Left cardiac atrium (tissue), 4 donors: ENCODE data around the gene BCL11B. TPM values are rescaled to one million over a fixed set of nuclear protein-coding genes. Genes with fewer than 3 reads are reported as not detected.

Experiments
- ATAC-seq, 2 donors: fragments of 200-7000 bp; cut with Tn5 transposase; one replicate each; pipeline ENCODE4 v1.9.1; 2020; ENCODE audit warnings: mild to moderate bottlenecking in 2 of 2, moderate library complexity in 2 of 2
- DNase-seq: peaks from one replicate; pipeline ENCODE4 v3.0.0-alpha.2; 2020
- intact Hi-C, 2 donors: fragments of 100-400 bp; cut with DNase I; formaldehyde crosslinking; loops; one replicate each; pipeline versions ENCODE4 v1.14.1 to v1.15.1; 2022 to 2023
- long read RNA-seq: library from polyadenylated mRNA; unstranded; transcript quantifications from one replicate; pipeline ENCODE4 v2.0.0, GENCODE V29; 2021
- total RNA-seq, 2 donors: library from RNA; stranded (reverse); fragmentation: NEBNext Ultra II Directional; extraction: Animal tissue kit (Norgen Biotek cat#: 25700); gene quantifications; one replicate each; pipeline ENCODE4 v1.2.1, GENCODE V29; 2021
- donor health status: DM: no; HTN: yes; CAD: no.
- donor health status: DM: no; HTN: yes; CAD: no; lungs with severe emphysema.
- donor health status: DM: yes; HTN: yes; CAD: no.
- donor health status: Dilated cardiomyopathy.

Gene BCL11B
- total RNA-seq: under 1 TPM; 0.29 to 0.59 TPM
- long read RNA-seq: 0 reads

GRCh38 chr14:99271951-99272631 is at the start of gene BCL11B:
BCL11B (minus strand) TSS chr14:99272197; CDS start chr14:99271218, 979 bp downstream.
- peak; percentile 61 for DNase-seq
- intact Hi-C loops: no loop called here
- ATAC-seq: peak; percentile 44 to 45

- DNase-seq (no peak), ATAC-seq (no peak)
- intact Hi-C loops: no loop called here
These were observed 49.4 kb upstream of the BCL11B start for GRCh38 chr14:99321236-99321925.

GRCh38 chr14:99320621-99321235 is 48.7 kb upstream of the BCL11B start:
- DNase-seq (no peak), ATAC-seq (peak in 1 of 2 donors; percentile 12)
- intact Hi-C loops: no loop called here

- no peak for DNase-seq
- ATAC-seq: peak in 1 of 2 donors; percentile 59
- intact Hi-C loops: no loop called here
These were observed 48.1 kb upstream of the BCL11B start for GRCh38 chr14:99320105-99320572.

- DNase-seq: no peak
- intact Hi-C loops: no loop called here
- no peak for ATAC-seq
These were observed 46.9 kb upstream of the BCL11B start for GRCh38 chr14:99318959-99319295.

- DNase-seq: no peak
- intact Hi-C loops: no loop called here
- no peak for ATAC-seq
These were observed 46.3 kb upstream of the BCL11B start for GRCh38 chr14:99318091-99318958.

GRCh38 chr14:99317231-99318090 is 45.5 kb upstream of the BCL11B start:
- intact Hi-C loops: no loop called here
- DNase-seq: no peak
- ATAC-seq: no peak

- ATAC-seq (no peak), DNase-seq (no peak)
- intact Hi-C loops: no loop called here
These were observed 44.5 kb upstream of the BCL11B start for GRCh38 chr14:99316281-99317163.

GRCh38 chr14:99315197-99315596 is 43.2 kb upstream of the BCL11B start:
- intact Hi-C loops: no loop called here
- no peak for ATAC-seq
- DNase-seq: no peak

GRCh38 chr14:99314623-99315022 is 42.6 kb upstream of the BCL11B start:
- ATAC-seq: no peak
- intact Hi-C loops: no loop called here
- no peak for DNase-seq

GRCh38 chr14:99313234-99313633 is 41.2 kb upstream of the BCL11B start:
- ATAC-seq (no peak), DNase-seq (no peak)
- intact Hi-C loops: no loop called here

- intact Hi-C loops: no loop called here
- DNase-seq: no peak
- no peak for ATAC-seq
These were observed 40.1 kb upstream of the BCL11B start for GRCh38 chr14:99312106-99312505.

- intact Hi-C loops: no loop called here
- no peak for ATAC-seq
- no peak for DNase-seq
These were observed 37.3 kb upstream of the BCL11B start for GRCh38 chr14:99309220-99309766.

- intact Hi-C loops: no loop called here
- ATAC-seq: no peak
- DNase-seq: no peak
These were observed 32.2 kb upstream of the BCL11B start for GRCh38 chr14:99304208-99304607.

GRCh38 chr14:99300190-99300589 is 28.2 kb upstream of the BCL11B start:
- no peak for ATAC-seq
- DNase-seq: no peak
- intact Hi-C loops: no loop called here

- no peak for ATAC-seq
- no peak for DNase-seq
- intact Hi-C loops: no loop called here
These were observed 24.5 kb upstream of the BCL11B start for GRCh38 chr14:99296517-99296916.

- intact Hi-C loops: no loop called here
- DNase-seq: no peak
These were observed 17.6 kb upstream of the BCL11B start for GRCh38 chr14:99289394-99290189.

More at GRCh38 chr14:99289394-99290189, 17.6 kb upstream of the BCL11B start:
- no peak for ATAC-seq
